ENCODE measurements around the gene ARHGAP24.

Gene ARHGAP24

GRCh38 chr4:86035688-86036087 is 560.7 kb downstream of the ARHGAP24 start:
- no peak for DNase-seq

- DNase-seq = no peak
Observed at GRCh38 chr4:86036736-86037135, 561.8 kb downstream of the ARHGAP24 start.

GRCh38 chr4:86038037-86038436 is 563.1 kb downstream of the ARHGAP24 start:
- no peak for DNase-seq

- peak; percentile 63 for DNase-seq
Observed at GRCh38 chr4:86043755-86044592, 569.0 kb downstream of the ARHGAP24 start.

GRCh38 chr4:86044593-86044985 is 569.6 kb downstream of the ARHGAP24 start:
- no peak for DNase-seq

GRCh38 chr4:86048426-86048825 is 573.5 kb downstream of the ARHGAP24 start:
- DNase-seq = no peak

- DNase-seq = no peak
Observed at GRCh38 chr4:86050496-86050895, 575.5 kb downstream of the ARHGAP24 start.

Data from NCI-H1092 (cell line).